Measurements from ENCODE around the gene ASPA. TPM values are rescaled to one million over a fixed set of nuclear protein-coding genes. Genes with fewer than 3 reads are reported as not detected.

The ASPA gene
- total and polyA plus RNA-seq, 8 donors = 6.5 to 68.9 (median 45.9) TPM

DNA sequence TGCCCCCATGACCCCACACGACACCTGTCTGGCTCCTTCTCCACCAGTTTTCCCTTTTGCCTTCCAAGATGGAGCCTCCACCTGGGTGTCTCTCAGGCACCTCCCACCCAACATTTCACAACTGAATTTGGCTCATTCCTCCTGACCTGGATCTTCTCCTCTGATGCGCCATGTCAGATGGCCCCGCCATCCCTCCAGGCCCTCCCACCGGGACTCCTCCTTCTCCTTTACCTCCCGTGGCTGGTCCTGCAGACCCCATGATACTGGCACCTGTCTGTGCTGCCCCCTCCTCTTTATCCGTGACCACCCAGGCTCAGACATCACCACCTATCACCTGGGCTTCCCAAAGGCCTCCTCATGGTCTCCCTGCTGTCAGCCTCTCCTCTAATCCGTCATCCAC lies 77.1 kb downstream of the ASPA start:
- Histone ChIP-seq H3K4me3 (no peak overlapping the region), H3K27me3 (peaks cover 0 to 46% of the 10 kb centered on the region in 2 donors), H3K4me1 (no peaks in the 10 kb centered on the region), H3K36me3 (no peaks in the 10 kb centered on the region), H3K27ac (no peak overlapping the region), H3K9me3 (no peaks in the 10 kb centered on the region)
- DNase-seq = no peak
- intact Hi-C loops (cut with DNase I) = no loop called here
- TF ChIP-seq, protein P1, sequence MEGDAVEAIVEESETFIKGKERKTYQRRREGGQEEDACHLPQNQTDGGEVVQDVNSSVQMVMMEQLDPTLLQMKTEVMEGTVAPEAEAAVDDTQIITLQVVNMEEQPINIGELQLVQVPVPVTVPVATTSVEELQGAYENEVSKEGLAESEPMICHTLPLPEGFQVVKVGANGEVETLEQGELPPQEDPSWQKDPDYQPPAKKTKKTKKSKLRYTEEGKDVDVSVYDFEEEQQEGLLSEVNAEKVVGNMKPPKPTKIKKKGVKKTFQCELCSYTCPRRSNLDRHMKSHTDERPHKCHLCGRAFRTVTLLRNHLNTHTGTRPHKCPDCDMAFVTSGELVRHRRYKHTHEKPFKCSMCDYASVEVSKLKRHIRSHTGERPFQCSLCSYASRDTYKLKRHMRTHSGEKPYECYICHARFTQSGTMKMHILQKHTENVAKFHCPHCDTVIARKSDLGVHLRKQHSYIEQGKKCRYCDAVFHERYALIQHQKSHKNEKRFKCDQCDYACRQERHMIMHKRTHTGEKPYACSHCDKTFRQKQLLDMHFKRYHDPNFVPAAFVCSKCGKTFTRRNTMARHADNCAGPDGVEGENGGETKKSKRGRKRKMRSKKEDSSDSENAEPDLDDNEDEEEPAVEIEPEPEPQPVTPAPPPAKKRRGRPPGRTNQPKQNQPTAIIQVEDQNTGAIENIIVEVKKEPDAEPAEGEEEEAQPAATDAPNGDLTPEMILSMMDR (IDR thresholded peaks at IDR 0.05) = no peak
- ATAC-seq = no peak

Other genes starting within 250 kb of the ASPA start
- gene OR3A1, start 177.6 kb upstream of the ASPA start, total RNA-seq = under 1 TPM in 1 of 2 donors, not detected in 1; 0.20 TPM
- under 1 TPM in 2 of 6 donors, not detected in 4; 0.13 to 0.17 TPM for gene OR3A1, start 177.6 kb upstream of the ASPA start, polyA plus RNA-seq (ENCODE audit: insufficient read length in 6 of 6)
- under 1 TPM; 0.24 to 0.87 TPM for gene OR3A2, start 89.7 kb upstream of the ASPA start, total RNA-seq
- gene OR3A2, start 89.7 kb upstream of the ASPA start, polyA plus RNA-seq (ENCODE audit: insufficient read length in 6 of 6) = under 1 TPM; 0.08 to 0.77 (median 0.13) TPM
- gene OR1E1, start 77.6 kb upstream of the ASPA start, total RNA-seq = not detected
- gene OR1E1, start 77.6 kb upstream of the ASPA start, polyA plus RNA-seq (ENCODE audit: insufficient read length in 6 of 6) = under 1 TPM in 1 of 6 donors, not detected in 5; 0.13 TPM
- not detected for gene OR3A3, start 64.6 kb upstream of the ASPA start, total RNA-seq
- gene OR3A3, start 64.6 kb upstream of the ASPA start, polyA plus RNA-seq (ENCODE audit: insufficient read length in 6 of 6) = under 1 TPM in 3 of 6 donors, not detected in 3; 0.06 to 0.09 (median 0.07) TPM
- not detected for gene OR1E2, start 42.2 kb upstream of the ASPA start, total RNA-seq
- gene OR1E2, start 42.2 kb upstream of the ASPA start, polyA plus RNA-seq (ENCODE audit: insufficient read length in 6 of 6) = not detected
- gene SPATA22, start 4.2 kb upstream of the ASPA start, total RNA-seq = 1 to 10 TPM in 1 of 2 donors, under 1 TPM in 1; 0.26 to 1.4 TPM
- gene SPATA22, start 4.2 kb upstream of the ASPA start, polyA plus RNA-seq (ENCODE audit: insufficient read length in 6 of 6) = 1 to 10 TPM in 1 of 6 donors, under 1 TPM in 4, not detected in 1; 0.25 to 1.0 (median 0.40) TPM
- gene TRPV3, start 81.8 kb downstream of the ASPA start, total RNA-seq = under 1 TPM; 0.55 to 0.58 TPM
- 1 to 10 TPM; 1.6 to 4.2 (median 2.2) TPM for gene TRPV3, start 81.8 kb downstream of the ASPA start, polyA plus RNA-seq (ENCODE audit: insufficient read length in 6 of 6)
- gene TRPV1, start 133.4 kb downstream of the ASPA start, total RNA-seq = 1 to 10 TPM; 3.3 to 3.7 TPM
- gene TRPV1, start 133.4 kb downstream of the ASPA start, polyA plus RNA-seq (ENCODE audit: insufficient read length in 6 of 6) = 10 to 100 TPM in 3 of 6 donors, 1 to 10 TPM in 3; 9.3 to 11.1 (median 10.0) TPM
- 10 to 100 TPM; 11.0 to 13.1 TPM for gene SHPK, start 160.3 kb downstream of the ASPA start, total RNA-seq
- 10 to 100 TPM; 10.4 to 16.8 (median 15.0) TPM for gene SHPK, start 160.3 kb downstream of the ASPA start, polyA plus RNA-seq (ENCODE audit: insufficient read length in 6 of 6)
- gene CTNS, start 160.8 kb downstream of the ASPA start, total RNA-seq = 10 to 100 TPM; 20.1 to 30.6 TPM
- 10 to 100 TPM in 5 of 6 donors, 1 to 10 TPM in 1; 8.7 to 14.2 (median 12.1) TPM for gene CTNS, start 160.8 kb downstream of the ASPA start, polyA plus RNA-seq (ENCODE audit: insufficient read length in 6 of 6)
- 100 to 1,000 TPM; 143 to 194 TPM for gene TAX1BP3, start 192.6 kb downstream of the ASPA start, total RNA-seq
- 10 to 100 TPM; 65.2 to 98.9 (median 84.7) TPM for gene TAX1BP3, start 192.6 kb downstream of the ASPA start, polyA plus RNA-seq (ENCODE audit: insufficient read length in 6 of 6)
- gene EMC6, start 192.8 kb downstream of the ASPA start, total RNA-seq = 10 to 100 TPM; 33.0 to 37.6 TPM
- 10 to 100 TPM; 15.9 to 26.0 (median 19.0) TPM for gene EMC6, start 192.8 kb downstream of the ASPA start, polyA plus RNA-seq (ENCODE audit: insufficient read length in 6 of 6)
- 1 to 10 TPM; 1.1 to 2.1 TPM for gene P2RX5, start 220.2 kb downstream of the ASPA start, total RNA-seq
- gene P2RX5, start 220.2 kb downstream of the ASPA start, polyA plus RNA-seq (ENCODE audit: insufficient read length in 6 of 6) = under 1 TPM; 0.16 to 0.63 (median 0.33) TPM
- 1 to 10 TPM; 1.9 TPM for gene HASPIN, start 247.9 kb downstream of the ASPA start, total RNA-seq
- 1 to 10 TPM; 2.2 to 4.5 (median 2.8) TPM for gene HASPIN, start 247.9 kb downstream of the ASPA start, polyA plus RNA-seq (ENCODE audit: insufficient read length in 6 of 6)

Measured in left lung (tissue), 10 donors.